ENCODE data around the gene MEFV. TPM values are rescaled to one million over a fixed set of nuclear protein-coding genes. Genes with fewer than 3 reads are reported as not detected.
"Not testable (repeated sequence)": the region's sequence is repeated elsewhere in the genome, so short reads cannot be mapped to it uniquely, and the experiment has no call there.

The MEFV gene
- 1.8 TPM for total RNA-seq

- no peak for DNase-seq (ENCODE audit: low spot score)
Measured at GRCh38 chr16:3256146-3256865, at the start of gene MEFV. Gene MEFV, minus strand, starts transcription at chr16:3256633. Its CDS starts 46 bp downstream, at chr16:3256587.

GRCh38 chr16:3306078-3306477 is 49.6 kb upstream of the MEFV start:
- DNase-seq (ENCODE audit: low spot score) = no peak

GRCh38 chr16:3305109-3306068 is 49.0 kb upstream of the MEFV start, which contains the start of the genes TIGD7 and ZNF75A:
Gene TIGD7, minus strand, starts transcription at chr16:3305430. Its CDS starts 4,816 bp downstream, at chr16:3300614.
Gene ZNF75A, plus strand, starts transcription at chr16:3305497. Its CDS starts 2,932 bp downstream, at chr16:3308429.
- peak; percentile 86 for DNase-seq (ENCODE audit: low spot score)

- DNase-seq (ENCODE audit: low spot score) = no peak
Measured at GRCh38 chr16:3304370-3304769, 47.9 kb upstream of the MEFV start.

- no peak for DNase-seq (ENCODE audit: low spot score)
Measured at GRCh38 chr16:3295783-3296182, 39.4 kb upstream of the MEFV start.

GRCh38 chr16:3295209-3295608 is 38.8 kb upstream of the MEFV start:
- DNase-seq (ENCODE audit: low spot score) = no peak

- no peak for DNase-seq (ENCODE audit: low spot score)
Measured at GRCh38 chr16:3292604-3293003, 36.2 kb upstream of the MEFV start.

GRCh38 chr16:3289998-3290673 is 33.7 kb upstream of the MEFV start:
- DNase-seq (ENCODE audit: low spot score) = no peak

GRCh38 chr16:3285131-3285530 is 28.7 kb upstream of the MEFV start:
- DNase-seq (ENCODE audit: low spot score) = no peak

- no peak for DNase-seq (ENCODE audit: low spot score)
Measured at GRCh38 chr16:3283543-3284447, 27.4 kb upstream of the MEFV start.

- peak; percentile 98 for DNase-seq (ENCODE audit: low spot score)
Measured at GRCh38 chr16:3282730-3283542, 26.5 kb upstream of the MEFV start, which contains the start of gene ZNF263. Gene ZNF263, plus strand, starts transcription at chr16:3283491. Its CDS starts 328 bp downstream, at chr16:3283819.

- no peak for DNase-seq (ENCODE audit: low spot score)
Measured at GRCh38 chr16:3282103-3282729, 25.8 kb upstream of the MEFV start.

- no peak for DNase-seq (ENCODE audit: low spot score)
Measured at GRCh38 chr16:3281222-3281820, 24.9 kb upstream of the MEFV start.

- no peak for DNase-seq (ENCODE audit: low spot score)
Measured at GRCh38 chr16:3276679-3277078, 20.2 kb upstream of the MEFV start.

- DNase-seq (ENCODE audit: low spot score) = no peak
Measured at GRCh38 chr16:3274947-3275346, 18.5 kb upstream of the MEFV start.

GRCh38 chr16:3274490-3274889 is 18.1 kb upstream of the MEFV start:
- DNase-seq (ENCODE audit: low spot score) = no peak

GRCh38 chr16:3271281-3271680 is 14.8 kb upstream of the MEFV start:
- not testable (repeated sequence) for DNase-seq (ENCODE audit: low spot score)

GRCh38 chr16:3270718-3271117 is 14.3 kb upstream of the MEFV start:
- not testable (repeated sequence) for DNase-seq (ENCODE audit: low spot score)

GRCh38 chr16:3268294-3268693 is 11.9 kb upstream of the MEFV start:
- no peak for DNase-seq (ENCODE audit: low spot score)
